ENCODE data around the gene DDX27. TPM values are rescaled to one million over a fixed set of nuclear protein-coding genes. Genes with fewer than 3 reads are reported as not detected.
A peak's percentile ranks its signal among the peaks of the same experiment; 100 is the strongest.

DDX27 gene
- total and polyA plus RNA-seq, 2 of the 13 experiments (the other 11 are each of a cell fraction or from before 2014, with no cell fraction given): 42.6 to 72.8 TPM

GRCh38 chr20:49185071-49185761 lies 34.0 kb upstream of the DDX27 start (continued):
- TF ChIP-seq ZBTB4 (CRISPR knock-in tag; IDR thresholded peaks at IDR 0.05; ENCODE audit: borderline replicate concordance) (no peak), RBM39 (IDR thresholded peaks at IDR 0.05; ENCODE audit: low read depth, low read length, poor library complexity, severe bottlenecking) (no peak), CTCF (CRISPR knock-in tag; IDR thresholded peaks at IDR 0.05) (no peak), NFAT5 (CRISPR knock-in tag; IDR thresholded peaks at IDR 0.05) (no peak), ZNF280B (CRISPR knock-in tag; IDR thresholded peaks at IDR 0.05; ENCODE audit: borderline replicate concordance) (no peak), LBX2 (CRISPR knock-in tag; IDR thresholded peaks at IDR 0.05; ENCODE audit: borderline replicate concordance) (no peak), YEATS4 (CRISPR knock-in tag; IDR thresholded peaks at IDR 0.05; ENCODE audit: borderline replicate concordance) (0 out of 2 replicates have a peak, but pooled peaks have one; percentile 30), FOXJ3 (CRISPR knock-in tag; IDR thresholded peaks at IDR 0.05; ENCODE audit: borderline replicate concordance) (no peak), TSC22D2 (CRISPR knock-in tag; IDR thresholded peaks at IDR 0.05; ENCODE audit: borderline replicate concordance) (no peak), PHF21A (CRISPR knock-in tag; IDR thresholded peaks at IDR 0.05) (no peak), NFKBIZ (CRISPR knock-in tag; IDR thresholded peaks at IDR 0.05) (no peak), ARHGAP35 (CRISPR knock-in tag; IDR thresholded peaks at IDR 0.05; ENCODE audit: borderline replicate concordance) (no peak), AGO2 (optimal IDR thresholded peaks at IDR 0.05; ENCODE audit: low read depth, low read length) (no peak), GPN1 (CRISPR knock-in tag; IDR thresholded peaks at IDR 0.05; ENCODE audit: borderline replicate concordance) (no peak), ZNF34 (CRISPR knock-in tag; IDR thresholded peaks at IDR 0.05; ENCODE audit: borderline replicate concordance) (no peak), TP53 (CRISPR knock-in tag; conservative IDR thresholded peaks at IDR 0.05) (no peak)
